Stimulated activated naive CD4-positive, alpha-beta T cell (primary cell): ENCODE results near the gene ARF3.
"Not testable (repeated sequence)": the region's sequence is repeated elsewhere in the genome, so short reads cannot be mapped to it uniquely, and the experiment has no call there.

ENCODE experiments used
- DNase-seq, 6 experiments: peaks; one replicate each; lab custom pipeline; 2025; lab: John Stamatoyannopoulos, UW

The ARF3 gene

DNA sequence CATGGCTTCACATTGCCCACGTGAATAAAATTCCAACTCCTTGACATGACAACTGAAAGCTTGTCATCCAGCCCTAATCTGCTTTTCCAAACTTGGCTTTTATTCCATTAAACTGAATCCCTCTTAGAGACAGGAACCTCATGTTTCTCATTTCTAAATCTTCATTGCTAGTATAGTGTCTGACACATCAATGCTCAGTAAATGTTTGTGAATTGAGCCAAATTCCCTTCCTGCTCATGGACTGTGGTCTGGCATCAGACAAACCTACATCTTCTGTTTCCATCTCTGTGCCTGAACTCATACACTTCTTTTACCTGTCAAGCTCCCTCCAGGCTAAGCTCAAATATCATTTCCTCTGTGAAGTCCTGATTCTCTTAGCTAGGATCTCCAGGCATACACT lies 27.7 kb downstream of the ARF3 start:
- DNase-seq: no peak

DNA sequence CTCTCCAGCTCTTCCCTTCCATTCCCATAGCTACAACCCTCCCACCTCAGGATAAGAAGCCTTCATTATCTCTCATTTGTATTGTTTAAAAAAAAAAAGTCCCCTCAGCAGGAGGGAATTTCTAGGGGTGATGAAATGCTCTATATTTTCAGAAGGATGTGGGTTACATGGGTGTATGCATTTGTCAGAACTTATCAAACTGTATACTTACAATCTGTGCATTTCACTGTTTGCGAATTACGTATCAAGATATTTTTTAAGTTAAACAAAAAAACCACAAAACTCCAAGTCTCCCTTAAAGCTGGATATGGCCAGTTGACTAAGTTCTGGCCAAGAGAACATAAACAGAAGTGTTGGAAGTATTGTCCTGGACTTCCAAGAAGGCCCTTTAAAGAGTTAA lies 30.0 kb downstream of the ARF3 start:
- no peak for DNase-seq

DNA sequence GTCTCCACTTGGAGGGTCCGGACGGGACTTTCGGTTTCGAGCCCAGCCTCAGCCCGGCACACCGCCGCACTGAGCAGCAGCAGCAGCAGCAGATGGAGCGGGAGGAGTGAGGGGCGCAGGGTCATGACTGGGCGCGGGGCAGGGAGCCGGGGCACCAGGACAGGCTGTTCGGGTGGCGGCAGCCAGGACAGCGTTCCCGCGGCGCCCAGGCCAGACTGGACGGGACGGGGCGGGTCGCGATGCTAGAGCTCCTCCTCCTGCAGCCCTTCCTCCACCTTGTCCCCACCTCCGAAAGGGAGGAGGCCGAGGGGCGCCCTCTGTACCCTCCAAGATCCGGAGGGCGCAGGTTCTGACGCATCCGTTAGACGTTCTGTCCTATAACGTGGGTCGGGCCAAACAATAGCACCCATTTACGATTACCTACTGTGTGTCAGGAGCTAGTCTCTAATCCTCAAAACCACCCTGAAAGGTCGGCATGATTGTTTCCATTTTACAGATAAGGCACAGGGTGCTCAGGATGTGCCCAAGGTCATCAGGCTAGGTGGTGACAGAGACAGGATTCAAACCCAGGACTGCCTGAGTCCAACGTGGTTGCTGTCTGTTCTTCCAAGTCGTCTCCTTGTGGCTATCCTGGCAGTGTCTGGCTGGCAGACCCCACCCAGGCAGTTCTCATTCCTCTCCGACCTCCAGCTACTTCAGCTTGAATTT lies 31.8 kb downstream of the ARF3 start, which contains the start of gene FKBP11:
Gene FKBP11 (minus strand): TSS at position 189 of the 708 bp plus-strand sequence. CDS start 64 bp downstream, at position 125.
- peak; percentile 41 to 74 (median 62) for DNase-seq

DNA sequence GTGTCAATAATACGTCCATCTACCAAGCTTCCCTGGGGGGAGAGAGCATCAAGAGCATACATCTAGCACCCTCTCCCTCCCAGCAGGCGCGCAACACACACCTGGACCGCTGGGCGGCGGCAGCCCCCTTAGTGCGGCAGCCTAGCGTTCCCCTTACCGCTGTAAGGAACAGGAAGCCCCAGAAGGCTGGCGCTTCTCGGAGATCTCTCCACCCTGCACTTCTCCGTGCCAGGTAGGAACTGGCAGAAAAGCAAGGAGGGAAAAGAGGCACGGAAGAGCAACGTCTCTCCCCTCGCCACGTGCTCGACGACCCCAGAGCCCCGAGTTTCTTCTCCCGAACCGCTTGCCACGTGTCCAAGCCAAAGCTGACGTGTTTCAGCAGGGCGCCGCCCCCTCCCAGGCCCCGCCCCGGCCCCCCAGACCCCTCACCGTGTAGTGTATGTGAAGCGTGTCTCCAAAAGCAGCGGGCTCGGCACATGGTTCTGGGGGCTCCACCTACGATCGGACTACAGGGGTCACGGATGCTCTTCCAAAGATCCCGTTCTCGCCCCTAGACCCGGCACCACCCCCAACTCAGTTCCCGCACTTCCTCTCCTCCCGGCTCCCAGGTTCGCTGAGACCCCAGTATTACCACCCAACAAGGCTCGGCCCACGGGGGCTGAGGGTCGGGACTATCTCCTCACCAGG lies 32.5 kb downstream of the ARF3 start:
- peak; percentile 50 to 83 (median 68) for DNase-seq

DNA sequence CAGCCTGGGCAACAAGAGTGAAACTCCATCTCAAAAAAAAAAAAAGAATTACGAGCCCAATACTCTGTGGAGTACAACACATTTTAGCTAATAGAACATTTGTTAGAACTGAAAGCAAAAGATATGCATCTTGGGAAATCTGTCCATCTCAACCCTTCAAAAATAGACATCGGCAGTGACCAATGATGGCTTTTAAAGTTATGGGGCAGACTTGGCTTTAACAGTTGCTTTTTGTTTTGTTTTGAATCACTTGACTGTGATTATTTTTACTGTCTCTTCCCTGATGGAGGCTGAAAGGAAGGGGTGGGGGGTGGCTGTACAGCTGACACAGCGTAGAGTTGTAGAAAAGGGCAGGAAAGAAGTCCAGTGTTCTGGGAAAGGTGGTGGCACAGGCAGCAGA lies 34.2 kb downstream of the ARF3 start:
- no peak for DNase-seq

DNA sequence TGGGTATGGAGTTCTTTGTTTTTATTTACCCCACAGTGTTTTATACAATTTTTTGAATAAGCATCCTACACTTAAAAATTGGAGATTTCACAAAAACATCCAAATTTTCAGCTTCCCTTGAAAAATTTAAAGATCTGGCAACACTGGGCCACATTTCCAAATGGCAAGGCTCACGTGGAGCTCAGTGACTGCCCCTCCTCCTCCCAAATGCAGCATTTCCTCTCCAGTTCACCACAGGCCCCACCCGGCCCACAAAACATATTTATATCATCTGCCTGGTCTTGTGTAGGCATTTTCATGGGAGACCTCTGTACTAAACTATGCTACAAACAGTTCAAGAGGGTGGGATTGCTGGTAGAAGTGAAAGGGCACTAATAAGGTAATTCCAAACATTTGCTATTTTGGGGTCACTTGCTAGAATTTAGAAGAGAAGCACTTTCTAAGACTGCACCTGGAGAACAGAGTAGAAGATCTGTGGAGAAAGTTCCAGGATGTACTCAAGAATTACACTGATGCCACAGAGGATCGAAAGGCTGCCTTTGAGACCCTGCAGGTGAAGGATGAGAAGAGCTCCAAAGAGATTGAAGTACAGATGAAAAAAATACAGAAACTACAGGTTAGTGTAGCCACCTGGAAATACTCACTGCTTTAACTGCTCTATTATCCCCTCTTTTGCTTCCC lies 39.3 kb downstream of the ARF3 start:
- peak in 5 of 6 experiments; percentile 3 to 59 (median 41) for DNase-seq

DNA sequence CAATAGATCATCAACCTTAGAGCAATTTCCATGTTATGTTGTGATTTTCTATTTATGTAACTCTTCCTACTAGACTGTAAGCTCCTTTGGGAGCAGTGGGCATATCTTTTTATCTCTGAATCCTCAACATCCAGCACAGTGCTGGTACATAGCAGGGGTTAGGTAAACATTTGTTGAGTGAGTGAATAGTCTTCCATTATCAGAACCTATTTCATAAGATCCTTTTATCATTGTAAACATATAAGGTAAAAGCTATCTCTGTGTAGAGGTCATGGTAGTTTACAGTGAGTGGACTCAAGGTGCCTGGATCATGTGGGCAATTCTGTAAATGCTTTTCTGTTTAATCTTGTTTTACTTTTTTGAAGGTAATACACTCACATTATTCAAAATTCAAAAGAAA lies 47.1 kb downstream of the ARF3 start:
- no peak for DNase-seq

DNA sequence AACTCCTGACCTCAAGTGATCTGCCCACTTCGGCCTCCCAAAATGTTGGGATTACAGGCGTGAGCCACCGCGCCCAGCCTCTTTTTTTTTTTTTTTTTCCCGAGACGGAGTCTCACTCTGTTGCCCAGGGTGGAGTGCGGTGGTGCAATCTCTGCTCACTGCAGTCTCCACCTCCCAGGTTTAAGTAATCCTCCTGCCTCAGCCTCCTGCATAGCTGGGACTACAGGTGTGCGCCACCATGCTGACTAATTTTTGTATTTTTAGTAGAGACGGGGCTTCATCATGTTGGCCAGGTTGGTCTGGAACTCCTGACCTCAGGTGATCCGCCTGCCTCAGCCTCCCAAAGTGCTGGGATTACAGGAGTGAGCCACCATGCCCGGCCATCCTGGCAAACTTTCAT lies 47.6 kb downstream of the ARF3 start:
- not testable (repeated sequence) for DNase-seq

DNA sequence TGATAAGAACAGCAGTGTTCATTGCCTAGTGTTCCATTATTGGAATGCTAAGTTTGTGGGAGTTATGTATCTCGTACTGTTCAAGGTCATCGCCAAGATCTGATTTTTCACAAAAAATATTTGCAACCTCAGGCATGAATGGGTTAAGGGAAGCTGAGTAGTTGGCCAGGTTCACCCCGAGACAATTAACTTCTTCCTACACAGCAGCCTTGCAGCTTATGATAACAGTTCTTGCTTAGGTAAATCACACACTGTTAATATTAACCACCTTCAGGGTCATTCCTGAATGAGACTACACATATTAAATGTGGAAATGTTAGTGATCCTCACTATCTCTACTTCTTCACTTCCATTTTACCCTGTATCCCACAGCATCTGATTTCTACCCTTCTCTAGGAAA lies 50.0 kb downstream of the ARF3 start:
- DNase-seq: no peak

DNA sequence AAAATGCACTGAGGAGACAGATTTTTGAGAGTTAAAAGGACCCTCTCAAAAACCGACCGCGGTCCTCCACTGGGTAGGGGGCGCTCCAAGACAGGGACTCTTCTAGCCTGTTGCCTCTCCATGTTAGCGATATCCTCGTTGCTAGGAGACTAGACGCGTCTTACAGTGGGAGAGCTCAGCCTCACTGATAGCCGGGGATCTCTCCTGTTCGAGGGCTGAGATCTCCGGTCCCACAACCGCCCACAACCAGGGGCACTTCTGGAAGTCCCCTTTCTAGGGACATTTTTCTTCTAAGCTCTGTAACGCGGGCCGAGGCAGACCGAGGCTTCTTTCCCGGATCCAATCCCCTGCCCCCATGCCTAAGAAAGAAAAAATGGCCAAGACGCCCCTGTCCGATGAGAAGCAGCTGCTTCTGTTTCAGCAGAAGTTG lies 53.3 kb downstream of the ARF3 start:
- peak; percentile 68 to 84 (median 78) for DNase-seq

DNA sequence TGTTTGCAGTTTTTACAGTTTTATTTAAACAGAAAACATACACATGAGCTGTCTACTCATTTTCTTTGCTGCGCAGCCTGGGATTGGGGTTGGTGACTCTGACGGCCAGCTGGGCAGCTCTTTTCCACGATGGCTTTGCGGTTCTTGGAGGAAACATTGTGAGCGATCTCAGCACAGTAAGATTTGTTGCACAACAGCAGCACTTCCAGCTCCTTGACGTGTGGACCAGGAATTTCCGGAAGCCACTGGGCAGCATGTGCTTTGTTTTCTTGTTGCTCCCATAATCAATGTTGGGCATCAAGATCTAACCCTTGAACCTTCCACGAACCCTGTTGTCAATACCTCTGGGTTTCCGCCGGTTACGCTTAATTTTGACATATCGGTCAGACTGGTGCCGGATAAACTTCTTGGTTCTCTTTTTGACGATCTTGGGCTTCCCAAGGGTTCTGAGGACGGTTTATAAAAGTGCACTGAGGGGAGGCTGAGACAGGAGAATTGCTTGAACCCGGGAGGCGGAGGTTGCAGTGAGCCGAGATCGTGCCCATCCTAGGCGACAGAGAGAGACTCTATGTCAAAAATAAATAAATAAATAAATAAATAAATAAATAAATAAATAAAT lies 53.8 kb downstream of the ARF3 start:
- no peak for DNase-seq

DNA sequence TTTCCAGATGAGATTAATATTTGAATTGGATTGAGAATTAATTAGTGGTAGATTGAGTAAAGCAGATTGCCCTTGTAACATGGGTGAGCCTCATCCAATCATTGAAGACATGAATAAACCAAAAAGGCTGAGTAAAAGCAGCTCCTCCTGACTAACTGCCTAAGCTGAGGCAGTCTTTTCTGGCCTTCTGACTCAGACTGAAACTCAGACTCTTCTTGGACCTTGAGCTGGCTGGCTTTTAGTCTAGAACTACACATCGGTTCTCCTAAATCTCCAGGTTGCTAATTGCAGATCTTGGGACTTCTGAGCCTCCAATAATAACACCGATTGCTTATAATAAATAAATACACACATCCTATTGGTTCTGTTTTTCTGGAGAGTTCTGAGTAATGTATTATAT lies 56.0 kb downstream of the ARF3 start:
- no peak for DNase-seq

DNA sequence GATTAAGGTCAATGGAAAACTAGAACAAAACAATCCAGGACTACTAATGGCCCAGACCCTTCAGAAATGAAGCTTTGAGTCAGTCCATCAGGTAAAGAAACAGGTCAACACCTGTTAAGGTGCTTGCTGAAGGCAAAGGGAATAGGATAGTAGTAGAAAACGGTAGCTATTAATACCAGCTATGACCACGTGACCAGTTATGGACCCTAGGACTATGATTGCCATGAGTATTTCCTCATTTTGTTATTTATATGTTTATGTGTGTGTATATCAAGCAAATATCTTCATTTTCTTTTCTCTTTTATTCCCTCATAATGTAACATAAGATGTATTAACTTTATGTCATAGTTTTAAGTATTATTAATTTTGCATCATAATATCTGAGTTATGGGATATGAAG lies 57.6 kb downstream of the ARF3 start:
- no peak for DNase-seq

DNA sequence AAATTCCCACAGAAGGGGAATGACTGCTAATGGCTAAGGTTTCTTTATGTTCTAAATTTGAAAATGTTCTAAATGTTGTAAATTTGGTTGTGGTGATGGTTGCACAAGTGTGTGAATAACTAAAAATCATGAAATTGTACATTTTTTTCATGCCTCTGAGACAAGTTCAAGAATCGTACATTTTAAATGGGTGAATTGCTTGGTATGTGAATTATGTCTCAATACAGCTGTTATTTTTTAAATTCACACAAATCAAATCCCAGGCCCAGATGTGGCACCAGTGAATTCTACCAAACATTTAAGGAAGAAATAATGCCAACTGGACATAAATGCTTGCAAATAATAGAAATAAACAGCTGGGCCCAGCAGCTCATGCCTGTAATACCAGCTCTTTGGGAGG lies 63.0 kb downstream of the ARF3 start:
- no peak for DNase-seq

DNA sequence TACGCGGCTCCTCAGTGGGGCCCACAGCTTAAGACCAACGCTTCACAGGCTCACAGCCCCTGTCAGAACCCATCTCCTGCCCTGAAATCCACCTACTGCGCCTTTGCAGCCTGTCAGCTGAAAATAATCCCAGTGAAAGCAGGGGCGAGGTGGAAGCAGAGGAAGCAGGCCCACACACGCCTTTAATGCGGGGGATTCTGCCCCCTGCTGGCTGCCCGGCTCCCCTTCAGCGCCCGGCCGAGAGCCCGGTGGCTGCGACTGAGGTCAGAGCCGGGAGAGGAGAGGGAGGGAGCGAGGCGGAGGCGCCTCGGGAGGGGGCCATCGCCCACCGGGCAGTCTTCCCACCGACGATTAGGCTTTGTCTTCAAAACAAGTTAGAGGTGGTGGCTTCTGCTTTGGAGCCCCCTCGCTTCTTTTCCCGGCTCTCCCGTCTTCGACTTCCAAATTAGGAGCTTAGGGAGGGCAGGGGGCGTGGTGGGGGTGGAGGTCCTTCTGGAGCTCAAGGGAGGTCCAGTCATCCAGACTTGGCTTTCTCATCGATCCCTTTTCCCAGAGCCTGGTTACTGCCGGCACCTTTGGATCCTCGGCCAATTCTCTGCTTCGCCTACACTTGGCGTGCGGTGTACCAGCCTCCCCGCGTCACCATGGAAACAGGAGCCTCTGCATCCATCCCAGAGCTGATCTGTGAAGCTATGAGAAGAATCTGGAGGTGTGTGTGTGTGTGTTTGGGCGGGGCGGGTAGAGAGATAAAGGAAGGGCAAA lies 66.4 kb downstream of the ARF3 start:
- peak; percentile 34 to 68 (median 60) for DNase-seq

DNA sequence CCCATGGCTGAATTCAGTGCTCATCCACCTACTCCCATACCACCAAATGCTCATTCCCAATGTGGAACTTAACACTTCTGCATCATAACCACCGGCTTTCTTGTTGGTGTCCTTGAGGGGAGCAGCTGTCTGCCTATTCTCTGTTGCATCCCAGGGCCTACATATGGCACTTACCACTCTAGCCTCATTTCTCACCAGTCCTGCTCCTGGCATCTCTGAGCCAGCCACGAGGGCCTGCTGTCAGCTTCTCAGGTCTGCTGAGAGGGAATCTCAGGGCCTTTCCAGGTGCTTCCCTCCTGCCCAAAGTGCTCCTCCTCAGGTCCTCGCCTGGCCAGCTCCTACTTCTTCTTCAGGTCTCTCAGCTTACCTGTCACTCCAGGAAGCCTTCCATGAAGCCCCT lies 67.6 kb downstream of the ARF3 start:
- DNase-seq: no peak
